IPS-20b (cell line): Measurements from ENCODE around the gene MGAT3.

Source experiments
- H3K27ac ChIP-seq: one replicate; pipeline ENCODE4 v1.5.1; 2013; ENCODE audit warnings: low read length
- H3K27me3 ChIP-seq: 2 replicates; pipeline ENCODE4 v1.6.1; 2013; ENCODE audit warnings: mild to moderate bottlenecking, low read length, inconsistent platforms; ENCODE audit not compliant: insufficient read depth
- H3K36me3 ChIP-seq: 2 replicates; pipeline ENCODE4 v1.6.1; 2013; ENCODE audit warnings: low read depth, mild to moderate bottlenecking, inconsistent platforms, low read length, moderate library complexity; ENCODE audit not compliant: insufficient read depth
- H3K4me1 ChIP-seq: 2 replicates; pipeline ENCODE4 v1.6.1; 2013; ENCODE audit warnings: mild to moderate bottlenecking, control low read depth, inconsistent platforms, low read length, moderate library complexity; ENCODE audit not compliant: insufficient read depth
- H3K4me3 ChIP-seq: 2 replicates; pipeline ENCODE4 v1.5.1; 2013; ENCODE audit warnings: mild to moderate bottlenecking, low read length, inconsistent platforms
- H3K9ac ChIP-seq: 2 replicates; pipeline ENCODE4 v1.6.1; 2013; ENCODE audit warnings: low read depth, mild to moderate bottlenecking, inconsistent platforms, low read length, moderate library complexity
- H3K9me3 ChIP-seq: 2 replicates; pipeline ENCODE4 v1.6.1; 2013; ENCODE audit warnings: mild to moderate bottlenecking, low read depth, low read length, inconsistent platforms; ENCODE audit not compliant: insufficient read depth

The MGAT3 gene

GRCh38 chr22:39476664-39477063 lies 19.9 kb downstream of the MGAT3 start:
- H3K27me3 ChIP-seq = no peaks in the 10 kb centered on the region
- no peak overlapping the region for H3K27ac ChIP-seq
- H3K4me1 ChIP-seq = peaks cover 21% of the 10 kb centered on the region
- no peak overlapping the region for H3K4me3 ChIP-seq
- no peaks in the 10 kb centered on the region for H3K9me3 ChIP-seq
- no peak overlapping the region for H3K9ac ChIP-seq
- no peaks in the 10 kb centered on the region for H3K36me3 ChIP-seq

- no peak overlapping the region for H3K27ac ChIP-seq
- no peaks in the 10 kb centered on the region for H3K27me3 ChIP-seq
- H3K9me3 ChIP-seq = no peaks in the 10 kb centered on the region
- no peak overlapping the region for H3K4me3 ChIP-seq
- no peak overlapping the region for H3K9ac ChIP-seq
- H3K4me1 ChIP-seq = peaks cover 13% of the 10 kb centered on the region
- H3K36me3 ChIP-seq = no peaks in the 10 kb centered on the region
These were observed 20.7 kb downstream of the MGAT3 start for GRCh38 chr22:39477542-39477941.

GRCh38 chr22:39478441-39478850 lies 21.6 kb downstream of the MGAT3 start:
- no peak overlapping the region for H3K27ac ChIP-seq
- H3K4me1 ChIP-seq = peaks cover 12% of the 10 kb centered on the region
- H3K9me3 ChIP-seq = no peaks in the 10 kb centered on the region
- no peak overlapping the region for H3K9ac ChIP-seq
- no peaks in the 10 kb centered on the region for H3K27me3 ChIP-seq
- H3K36me3 ChIP-seq = no peaks in the 10 kb centered on the region
- no peak overlapping the region for H3K4me3 ChIP-seq

- H3K4me1 ChIP-seq = peaks cover 10% of the 10 kb centered on the region
- no peaks in the 10 kb centered on the region for H3K9me3 ChIP-seq
- H3K9ac ChIP-seq = no peak overlapping the region
- H3K27ac ChIP-seq = no peak overlapping the region
- H3K4me3 ChIP-seq = no peak overlapping the region
- H3K36me3 ChIP-seq = no peaks in the 10 kb centered on the region
- peaks cover 5% of the 10 kb centered on the region; the same call in 1 of the 2 replicates for H3K27me3 ChIP-seq
These were observed 22.4 kb downstream of the MGAT3 start for GRCh38 chr22:39479254-39479653.

- Histone ChIP-seq H3K36me3 (no peaks in the 10 kb centered on the region), H3K9ac (no peak overlapping the region), H3K9me3 (no peaks in the 10 kb centered on the region), H3K27me3 (peaks cover 5% of the 10 kb centered on the region; the same call in 1 of the 2 replicates), H3K27ac (no peak overlapping the region), H3K4me3 (no peak overlapping the region), H3K4me1 (no peaks in the 10 kb centered on the region)
These were observed 23.7 kb downstream of the MGAT3 start for GRCh38 chr22:39480557-39480956.

- H3K4me1 ChIP-seq = no peaks in the 10 kb centered on the region
- no peak overlapping the region for H3K9ac ChIP-seq
- H3K27me3 ChIP-seq = peaks cover 5% of the 10 kb centered on the region; the same call in 1 of the 2 replicates
- no peak overlapping the region for H3K4me3 ChIP-seq
- no peaks in the 10 kb centered on the region for H3K9me3 ChIP-seq
- no peak overlapping the region for H3K27ac ChIP-seq
- H3K36me3 ChIP-seq = no peaks in the 10 kb centered on the region
These were observed 24.2 kb downstream of the MGAT3 start for GRCh38 chr22:39481054-39481453.

GRCh38 chr22:39481595-39481994 lies 24.8 kb downstream of the MGAT3 start:
- Histone ChIP-seq H3K27me3 (peaks cover 5% of the 10 kb centered on the region; the same call in 1 of the 2 replicates), H3K36me3 (no peaks in the 10 kb centered on the region), H3K4me3 (no peak overlapping the region), H3K4me1 (no peaks in the 10 kb centered on the region), H3K27ac (no peak overlapping the region), H3K9ac (no peak overlapping the region), H3K9me3 (no peaks in the 10 kb centered on the region)

GRCh38 chr22:39482768-39483167 lies 26.0 kb downstream of the MGAT3 start:
- Histone ChIP-seq H3K36me3 (no peaks in the 10 kb centered on the region), H3K4me3 (no peak overlapping the region), H3K27ac (no peak overlapping the region)

GRCh38 chr22:39486951-39487825 lies 30.4 kb downstream of the MGAT3 start:
- H3K27me3 ChIP-seq = peaks cover 5% of the 10 kb centered on the region; the same call in 1 of the 2 replicates
- H3K36me3 ChIP-seq = no peaks in the 10 kb centered on the region
- H3K4me3 ChIP-seq = no peak overlapping the region
- H3K27ac ChIP-seq = no peak overlapping the region
- H3K4me1 ChIP-seq = no peaks in the 10 kb centered on the region
- H3K9ac ChIP-seq = no peak overlapping the region
- no peaks in the 10 kb centered on the region for H3K9me3 ChIP-seq

More at GRCh38 chr22:39482768-39483167, 26.0 kb downstream of the MGAT3 start:
- Histone ChIP-seq H3K4me1 (no peaks in the 10 kb centered on the region), H3K9me3 (no peaks in the 10 kb centered on the region), H3K9ac (no peak overlapping the region), H3K27me3 (peaks cover 5% of the 10 kb centered on the region; the same call in 1 of the 2 replicates)

GRCh38 chr22:39487826-39488520 lies 31.2 kb downstream of the MGAT3 start:
- no peaks in the 10 kb centered on the region for H3K9me3 ChIP-seq
- no peak overlapping the region for H3K9ac ChIP-seq
- no peaks in the 10 kb centered on the region for H3K4me1 ChIP-seq
- H3K27me3 ChIP-seq = peaks cover 5% of the 10 kb centered on the region; the same call in 1 of the 2 replicates
- no peak overlapping the region for H3K4me3 ChIP-seq
- H3K36me3 ChIP-seq = no peaks in the 10 kb centered on the region
- no peak overlapping the region for H3K27ac ChIP-seq

GRCh38 chr22:39488563-39489083 lies 31.8 kb downstream of the MGAT3 start:
- H3K4me1 ChIP-seq = no peaks in the 10 kb centered on the region
- no peaks in the 10 kb centered on the region for H3K36me3 ChIP-seq
- no peaks in the 10 kb centered on the region for H3K9me3 ChIP-seq
- H3K4me3 ChIP-seq = no peak overlapping the region
- H3K27me3 ChIP-seq = peaks cover 7% of the 10 kb centered on the region; the same call in 1 of the 2 replicates
- H3K27ac ChIP-seq = no peak overlapping the region
- no peak overlapping the region for H3K9ac ChIP-seq
